Suprapubic skin (tissue), 4 donors: Measurements from ENCODE around the gene LSM6.

ENCODE experiments used
- EP300 ChIP-seq: sonication (generic); formaldehyde crosslinking; IDR thresholded peaks from one replicate; pipeline ENCODE4 v1.6.1; 2017; ENCODE audit warnings: antibody characterized with exemption
- POLR2A ChIP-seq, 2 donors: fragments of 450-650 bp; IDR thresholded peaks; one replicate each; pipeline ENCODE4 v1.6.1; 2017; ENCODE audit warnings: antibody characterized with exemption in 2 of 2, mild to moderate bottlenecking in 2 of 2, moderate library complexity in 2 of 2
- POLR2AphosphoS5 ChIP-seq, 3 donors: sonication (generic); formaldehyde crosslinking; IDR thresholded peaks; one replicate each; pipeline ENCODE4 v1.6.1; 2017; ENCODE audit warnings: antibody characterized with exemption in 3 of 3
- TF ChIP-seq, protein P1 (sequence below), 2 donors: fragments of 200-600 bp in 1 of 2; fragments of 450-650 bp in 1 of 2; sonication (generic) in 1 of 2; IDR thresholded peaks; one replicate each; pipeline ENCODE4 v1.5.1; 2016 to 2019; ENCODE audit warnings: antibody characterized with exemption in 2 of 2, mild to moderate bottlenecking in 1 of 2, moderate library complexity in 1 of 2

DNA sequence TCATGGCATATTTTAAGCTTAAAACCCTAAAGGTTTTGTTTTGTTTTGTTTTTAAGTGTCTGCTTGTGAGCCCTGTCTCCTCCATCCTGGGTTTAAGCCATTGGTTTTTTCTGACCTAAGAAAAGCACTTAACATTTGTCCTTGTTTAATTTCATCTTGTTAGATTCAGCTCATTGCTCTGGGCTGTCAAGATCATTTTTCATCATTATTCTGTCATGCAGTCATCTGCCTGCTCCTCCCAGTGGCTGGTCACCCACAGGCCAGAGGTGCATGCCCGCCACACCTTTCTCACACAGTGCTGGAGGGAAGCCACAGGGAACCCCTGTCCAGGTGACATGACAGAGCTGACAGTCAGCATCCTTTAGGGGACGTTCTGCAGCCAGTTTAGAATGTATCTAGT, 27.1 kb downstream of the LSM6 start:
- TF ChIP-seq POLR2AphosphoS5 (IDR thresholded peaks at IDR 0.05) (no peak), EP300 (no peak), POLR2A (IDR thresholded peaks at IDR 0.05) (no peak)
- TF ChIP-seq, protein P1, sequence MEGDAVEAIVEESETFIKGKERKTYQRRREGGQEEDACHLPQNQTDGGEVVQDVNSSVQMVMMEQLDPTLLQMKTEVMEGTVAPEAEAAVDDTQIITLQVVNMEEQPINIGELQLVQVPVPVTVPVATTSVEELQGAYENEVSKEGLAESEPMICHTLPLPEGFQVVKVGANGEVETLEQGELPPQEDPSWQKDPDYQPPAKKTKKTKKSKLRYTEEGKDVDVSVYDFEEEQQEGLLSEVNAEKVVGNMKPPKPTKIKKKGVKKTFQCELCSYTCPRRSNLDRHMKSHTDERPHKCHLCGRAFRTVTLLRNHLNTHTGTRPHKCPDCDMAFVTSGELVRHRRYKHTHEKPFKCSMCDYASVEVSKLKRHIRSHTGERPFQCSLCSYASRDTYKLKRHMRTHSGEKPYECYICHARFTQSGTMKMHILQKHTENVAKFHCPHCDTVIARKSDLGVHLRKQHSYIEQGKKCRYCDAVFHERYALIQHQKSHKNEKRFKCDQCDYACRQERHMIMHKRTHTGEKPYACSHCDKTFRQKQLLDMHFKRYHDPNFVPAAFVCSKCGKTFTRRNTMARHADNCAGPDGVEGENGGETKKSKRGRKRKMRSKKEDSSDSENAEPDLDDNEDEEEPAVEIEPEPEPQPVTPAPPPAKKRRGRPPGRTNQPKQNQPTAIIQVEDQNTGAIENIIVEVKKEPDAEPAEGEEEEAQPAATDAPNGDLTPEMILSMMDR (IDR thresholded peaks at IDR 0.05), result no peak
